C1 segment of cervical spinal cord (tissue), 14 donors: ENCODE data around the gene IGFBP2.
A peak's percentile ranks its signal among the peaks of the same experiment; 100 is the strongest.

Source experiments
- DNase-seq, 14 donors: peaks; one replicate each; lab custom pipeline; 2025; lab: John Stamatoyannopoulos, UW

The IGFBP2 gene

GRCh38 chr2:216700781-216701180 is 67.6 kb downstream of the IGFBP2 start:
- DNase-seq: no peak

DNA sequence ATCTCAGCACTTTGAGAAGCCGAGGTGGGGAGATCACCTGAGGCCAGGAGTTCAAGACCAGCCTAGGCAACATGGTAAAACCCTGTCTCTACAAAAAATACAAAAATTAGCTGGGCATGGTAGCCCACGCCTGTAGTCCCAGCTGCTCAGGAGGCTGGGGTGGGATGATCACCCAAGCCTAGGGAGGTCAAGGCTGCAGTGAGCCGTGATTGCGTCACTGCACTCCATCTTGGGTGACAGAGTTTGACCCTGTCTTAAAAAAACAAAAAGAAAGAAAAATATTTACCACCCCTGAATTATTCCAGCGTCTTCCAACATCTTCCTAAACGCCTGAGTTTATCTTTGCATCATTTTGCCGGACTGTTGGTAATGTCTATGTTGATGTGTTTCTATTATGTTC is 68.3 kb downstream of the IGFBP2 start:
- no peak for DNase-seq

GRCh38 chr2:216702756-216703155 is 69.5 kb downstream of the IGFBP2 start:
- DNase-seq: no peak

DNA sequence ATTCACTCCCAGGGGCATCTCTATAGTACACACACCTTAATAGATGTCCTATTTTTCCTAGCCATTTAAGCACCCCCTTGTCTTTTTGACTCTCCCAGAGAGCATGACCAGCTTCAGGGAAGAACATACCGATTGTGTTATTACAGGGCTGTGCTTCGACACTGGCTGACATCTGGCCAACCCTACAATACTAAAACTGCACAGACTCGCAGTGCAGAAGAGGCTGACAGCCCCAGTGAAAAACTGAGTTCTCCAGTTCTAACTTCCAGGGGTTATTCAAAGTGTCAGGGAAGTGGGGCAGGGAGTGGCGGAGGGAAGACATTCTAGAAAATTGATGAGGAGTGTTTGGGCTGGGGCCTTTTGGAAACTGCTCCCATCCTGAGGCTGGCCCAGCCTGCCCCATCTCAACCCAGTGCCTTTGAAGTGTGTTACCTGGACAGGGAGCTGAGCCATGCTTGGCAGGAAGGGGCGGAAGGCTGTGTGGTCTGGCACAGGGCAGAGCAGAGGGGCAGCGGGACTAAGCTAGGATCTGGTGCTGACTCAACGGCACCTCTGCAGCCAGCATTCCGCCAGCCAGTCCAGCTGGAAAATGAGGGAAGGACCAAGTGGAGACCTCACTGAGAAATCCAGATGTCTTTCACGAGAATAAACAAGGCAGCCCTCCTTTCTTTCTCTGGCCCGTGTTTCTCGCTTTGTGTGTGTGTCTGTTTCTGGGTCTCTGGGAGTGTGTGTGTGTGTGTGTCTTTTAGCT is 77.5 kb downstream of the IGFBP2 start:
- DNase-seq: peak in 1 of 14 donors; percentile 14

GRCh38 chr2:216711348-216711747 is 78.1 kb downstream of the IGFBP2 start:
- DNase-seq: no peak

- DNase-seq: peak in 8 of 14 donors; percentile 26 to 76 (median 55)
Observed at GRCh38 chr2:216713691-216714336, 80.6 kb downstream of the IGFBP2 start.
